ENCODE measurements around the gene DYNLT1.
"Not testable (repeated sequence)": the region's sequence is repeated elsewhere in the genome, so short reads cannot be mapped to it uniquely, and the experiment has no call there.

The DYNLT1 gene

DNA sequence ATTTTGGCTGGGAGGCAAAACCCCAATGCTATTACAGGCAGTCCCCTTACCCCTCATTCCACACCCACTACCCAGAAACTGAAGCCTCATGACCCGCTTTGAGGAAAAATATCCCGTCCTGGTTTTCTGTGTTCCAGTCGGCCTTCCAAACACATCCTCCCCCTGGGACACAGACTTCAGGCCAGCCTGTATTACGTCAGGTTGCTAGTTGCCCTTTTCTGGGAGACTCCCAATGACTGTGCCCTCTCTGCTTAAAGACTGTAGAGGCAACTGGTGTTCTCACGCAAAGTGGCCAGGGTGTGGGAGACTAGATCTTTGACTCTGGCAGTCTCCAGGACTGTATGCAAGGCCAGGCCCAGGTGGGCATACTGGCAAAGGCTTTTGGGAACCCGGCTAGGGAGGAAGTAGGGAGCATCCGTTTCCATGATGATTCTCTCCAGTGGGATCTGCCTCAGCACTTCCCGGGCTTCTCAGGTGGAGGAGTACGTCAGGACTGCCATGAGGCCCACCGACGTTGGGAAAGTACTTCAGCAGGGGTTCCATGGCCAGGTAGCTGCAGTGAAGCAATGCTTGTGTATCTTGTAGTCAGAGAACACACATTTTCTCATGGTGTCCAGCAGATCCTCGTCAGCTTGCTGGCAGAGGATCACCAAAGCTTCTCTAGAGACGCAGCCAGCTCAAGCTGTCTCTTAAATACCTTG lies 34.9 kb downstream of the DYNLT1 start:
- TF ChIP-seq, protein P1, sequence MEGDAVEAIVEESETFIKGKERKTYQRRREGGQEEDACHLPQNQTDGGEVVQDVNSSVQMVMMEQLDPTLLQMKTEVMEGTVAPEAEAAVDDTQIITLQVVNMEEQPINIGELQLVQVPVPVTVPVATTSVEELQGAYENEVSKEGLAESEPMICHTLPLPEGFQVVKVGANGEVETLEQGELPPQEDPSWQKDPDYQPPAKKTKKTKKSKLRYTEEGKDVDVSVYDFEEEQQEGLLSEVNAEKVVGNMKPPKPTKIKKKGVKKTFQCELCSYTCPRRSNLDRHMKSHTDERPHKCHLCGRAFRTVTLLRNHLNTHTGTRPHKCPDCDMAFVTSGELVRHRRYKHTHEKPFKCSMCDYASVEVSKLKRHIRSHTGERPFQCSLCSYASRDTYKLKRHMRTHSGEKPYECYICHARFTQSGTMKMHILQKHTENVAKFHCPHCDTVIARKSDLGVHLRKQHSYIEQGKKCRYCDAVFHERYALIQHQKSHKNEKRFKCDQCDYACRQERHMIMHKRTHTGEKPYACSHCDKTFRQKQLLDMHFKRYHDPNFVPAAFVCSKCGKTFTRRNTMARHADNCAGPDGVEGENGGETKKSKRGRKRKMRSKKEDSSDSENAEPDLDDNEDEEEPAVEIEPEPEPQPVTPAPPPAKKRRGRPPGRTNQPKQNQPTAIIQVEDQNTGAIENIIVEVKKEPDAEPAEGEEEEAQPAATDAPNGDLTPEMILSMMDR (IDR thresholded peaks at IDR 0.05; ENCODE audit: low read depth, low read length, missing control alignments): no peak
- in situ Hi-C loops (cut with HindIII; ENCODE audit: low sequenced_read_pairs): no loop called here
- no peak for DNase-seq (ENCODE audit: low read depth)
- no peak overlapping the region for H3K4me3 ChIP-seq (ENCODE audit: low read depth, low read length)

DNA sequence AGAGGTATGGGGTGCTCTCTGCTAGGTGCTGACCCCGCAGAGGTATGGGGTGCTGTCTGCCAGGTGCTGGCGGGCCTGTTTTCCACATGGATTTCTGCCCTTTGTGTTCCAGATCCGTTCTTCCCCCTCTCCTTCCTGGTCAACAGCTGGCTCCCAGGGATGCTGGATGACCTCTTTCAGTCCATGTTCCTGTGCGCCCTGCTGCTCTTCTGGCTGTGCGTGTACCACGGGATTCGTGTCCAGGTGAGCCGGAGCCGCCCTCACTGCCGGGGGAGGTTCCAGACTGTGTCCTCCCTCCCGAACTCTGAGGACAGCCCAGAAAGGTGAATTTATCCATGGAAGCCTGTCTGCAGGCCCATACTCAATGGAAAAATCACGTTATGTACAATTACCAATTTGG lies 36.3 kb downstream of the DYNLT1 start:
- H3K4me3 ChIP-seq (ENCODE audit: low read depth, low read length): no peak overlapping the region
- TF ChIP-seq, protein P1 (IDR thresholded peaks at IDR 0.05; ENCODE audit: low read depth, low read length, missing control alignments): no peak
- in situ Hi-C loops (cut with HindIII; ENCODE audit: low sequenced_read_pairs): no loop called here
- DNase-seq (ENCODE audit: low read depth): no peak

DNA sequence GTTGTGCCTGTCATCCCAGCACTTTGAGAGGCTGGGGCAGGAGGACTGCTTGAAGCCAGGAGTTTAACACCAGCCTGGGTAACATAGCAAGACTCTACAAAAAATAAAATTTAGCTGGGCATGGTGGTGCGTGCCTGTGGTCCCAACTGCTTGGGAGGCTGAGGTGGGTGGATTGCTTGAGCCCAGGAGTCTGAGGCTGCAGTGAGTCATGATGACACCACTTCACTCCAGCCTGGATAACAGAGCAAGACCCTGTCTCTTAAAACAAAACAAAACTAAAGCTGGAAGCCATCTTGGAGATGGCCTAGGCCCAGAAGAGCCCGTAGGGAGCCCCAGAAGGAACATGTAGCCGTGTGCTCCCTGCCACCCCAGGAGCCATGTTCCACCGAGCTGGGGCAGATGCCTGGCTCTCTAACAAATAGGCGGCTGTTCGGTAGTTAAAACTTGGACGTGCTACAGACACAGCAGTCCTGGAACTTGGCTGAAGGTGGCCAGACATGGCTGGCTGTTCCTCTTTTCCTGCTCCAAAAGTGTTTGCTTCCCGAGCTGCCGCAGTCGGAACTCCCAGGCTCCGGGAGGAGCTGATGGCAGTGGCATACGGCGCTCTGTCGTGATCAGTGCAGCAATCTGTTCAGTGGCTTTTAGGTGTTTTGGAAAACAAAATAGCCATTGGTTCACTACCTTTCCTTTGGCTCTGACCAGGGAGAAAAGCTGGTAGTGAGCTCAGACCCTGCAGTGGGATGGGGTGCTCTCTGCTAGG lies 37.0 kb downstream of the DYNLT1 start:
- no peak overlapping the region for H3K4me3 ChIP-seq (ENCODE audit: low read depth, low read length)
- no peak for DNase-seq (ENCODE audit: low read depth)
- TF ChIP-seq, protein P1 (IDR thresholded peaks at IDR 0.05; ENCODE audit: low read depth, low read length, missing control alignments): no peak
- in situ Hi-C loops (cut with HindIII; ENCODE audit: low sequenced_read_pairs): no loop called here

DNA sequence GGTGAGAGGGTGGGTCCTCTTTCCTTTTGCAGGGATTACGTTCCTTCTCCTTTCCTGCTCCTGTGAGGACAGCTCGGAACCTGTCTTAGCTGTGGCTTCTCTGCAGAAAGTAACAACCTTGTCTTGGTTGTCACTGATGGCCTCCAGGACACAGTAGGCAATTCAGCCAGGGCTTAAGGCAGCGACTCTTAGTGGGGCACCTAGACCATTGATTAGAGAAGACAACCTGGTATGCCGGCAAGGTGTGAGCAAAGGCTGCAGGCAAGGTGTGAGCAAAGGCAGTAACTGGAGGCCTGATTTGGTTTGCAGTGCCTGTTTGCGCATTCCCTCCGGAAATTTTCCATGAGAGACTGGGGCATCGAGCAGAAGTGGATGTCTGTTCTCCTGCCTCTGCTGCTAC lies 37.6 kb downstream of the DYNLT1 start:
- no peak overlapping the region for H3K4me3 ChIP-seq (ENCODE audit: low read depth, low read length)
- TF ChIP-seq, protein P1 (IDR thresholded peaks at IDR 0.05; ENCODE audit: low read depth, low read length, missing control alignments): no peak
- no peak for DNase-seq (ENCODE audit: low read depth)
- in situ Hi-C loops (cut with HindIII; ENCODE audit: low sequenced_read_pairs): no loop called here

DNA sequence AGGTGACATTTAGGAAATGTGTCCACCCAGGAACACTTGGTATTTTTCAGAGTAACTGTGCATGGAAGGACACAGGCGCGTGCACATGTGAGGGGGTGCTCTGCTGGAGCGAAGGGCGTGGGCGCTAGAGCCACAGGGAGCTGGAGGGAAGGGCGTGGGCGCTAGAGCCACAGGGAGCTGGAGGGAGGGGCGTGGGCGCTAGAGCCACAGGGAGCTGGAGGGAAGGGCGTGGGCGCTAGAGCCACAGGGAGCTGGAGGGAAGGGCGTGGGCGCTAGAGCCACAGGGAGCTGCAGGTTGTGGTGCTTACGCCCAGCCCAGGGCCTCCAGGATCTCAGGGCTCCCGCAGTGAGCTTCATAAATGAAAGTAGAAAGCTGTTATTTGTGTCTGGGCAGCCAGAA lies 38.5 kb downstream of the DYNLT1 start:
- H3K4me3 ChIP-seq (ENCODE audit: low read depth, low read length); DNase-seq (ENCODE audit: low read depth); in situ Hi-C loops (cut with HindIII; ENCODE audit: low sequenced_read_pairs): not testable (repeated sequence)

DNA sequence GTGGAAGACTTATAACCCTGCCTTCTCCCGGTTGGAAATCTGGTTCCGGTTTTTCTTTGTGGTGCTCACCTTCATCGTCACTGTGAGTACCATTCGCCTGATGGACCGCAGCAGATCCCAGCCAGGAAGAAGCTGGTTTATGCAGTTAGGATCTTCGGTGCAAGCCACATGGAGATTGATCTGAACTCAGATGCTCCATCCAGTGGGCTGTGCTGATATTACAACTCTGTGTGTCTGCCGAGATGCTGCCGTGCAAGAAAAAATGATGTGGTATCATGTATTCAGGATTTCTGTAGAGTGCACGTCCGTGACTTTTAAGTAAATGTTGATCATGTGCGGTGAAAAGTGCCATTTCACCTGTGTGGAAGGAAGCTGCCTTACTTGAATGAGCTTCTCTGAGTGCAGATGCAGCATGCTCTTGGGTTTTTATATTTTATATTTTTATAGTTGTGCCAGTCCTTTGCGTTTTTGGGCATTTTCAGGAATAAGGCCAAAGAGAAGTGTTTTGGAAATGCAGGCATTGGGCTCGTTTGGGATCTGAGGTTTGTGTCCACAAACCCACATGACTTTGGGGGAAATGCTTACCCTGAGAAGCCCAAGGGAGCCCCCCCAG lies 39.2 kb downstream of the DYNLT1 start:
- TF ChIP-seq, protein P1 (IDR thresholded peaks at IDR 0.05; ENCODE audit: low read depth, low read length, missing control alignments): peak; percentile 78
- no peak overlapping the region for H3K4me3 ChIP-seq (ENCODE audit: low read depth, low read length)
- in situ Hi-C loops (cut with HindIII; ENCODE audit: low sequenced_read_pairs): no loop called here
- DNase-seq (ENCODE audit: low read depth): peak; percentile 67

DNA sequence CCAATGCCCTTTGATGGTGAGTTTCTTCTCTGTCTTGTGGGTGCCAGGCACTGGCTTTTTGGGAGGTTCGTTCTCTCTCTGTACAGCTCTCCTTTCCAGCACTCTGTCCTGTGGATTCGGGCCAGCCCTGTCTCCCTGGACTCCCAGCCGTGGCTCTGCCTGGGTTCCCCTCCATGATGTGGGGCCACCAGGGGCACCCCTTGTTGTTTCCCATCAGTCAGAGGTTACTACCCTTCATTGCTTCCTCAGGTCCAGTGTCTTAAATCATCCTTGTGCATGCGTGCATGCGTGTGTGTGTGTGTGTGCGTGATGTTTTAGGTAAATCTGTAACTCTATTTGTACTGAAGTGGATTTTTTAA lies 40.5 kb downstream of the DYNLT1 start:
- TF ChIP-seq, protein P1 (IDR thresholded peaks at IDR 0.05; ENCODE audit: low read depth, low read length, missing control alignments): no peak
- in situ Hi-C loops (cut with HindIII; ENCODE audit: low sequenced_read_pairs): no loop called here
- no peak for DNase-seq (ENCODE audit: low read depth)
- H3K4me3 ChIP-seq (ENCODE audit: low read depth, low read length): no peak overlapping the region

All from astrocyte of the cerebellum (primary cell).